Tibial nerve (tissue), 4 donors: ENCODE results near the gene C2CD4B.

Experiments
- CTCF ChIP-seq, 5 experiments: fragments of 200-600 bp in 3 of 5; fragments of 450-650 bp in 2 of 5; sonication (generic) in 3 of 5; IDR thresholded peaks; one replicate each; pipeline ENCODE4 v1.5.1; 2016 to 2019; ENCODE audit warnings: antibody characterized with exemption in 5 of 5, mild to moderate bottlenecking in 3 of 5, moderate library complexity in 2 of 5
- EP300 ChIP-seq, 2 donors: sonication (generic); formaldehyde crosslinking; IDR thresholded peaks; one replicate each; pipeline ENCODE4 v1.6.1; 2017; ENCODE audit warnings: antibody characterized with exemption in 2 of 2, mild to moderate bottlenecking in 1 of 2
- POLR2A ChIP-seq, 2 donors: fragments of 450-650 bp; IDR thresholded peaks; one replicate each; pipeline ENCODE4 v1.6.1; 2017; ENCODE audit warnings: antibody characterized with exemption in 2 of 2, mild to moderate bottlenecking in 2 of 2, moderate library complexity in 2 of 2

DNA sequence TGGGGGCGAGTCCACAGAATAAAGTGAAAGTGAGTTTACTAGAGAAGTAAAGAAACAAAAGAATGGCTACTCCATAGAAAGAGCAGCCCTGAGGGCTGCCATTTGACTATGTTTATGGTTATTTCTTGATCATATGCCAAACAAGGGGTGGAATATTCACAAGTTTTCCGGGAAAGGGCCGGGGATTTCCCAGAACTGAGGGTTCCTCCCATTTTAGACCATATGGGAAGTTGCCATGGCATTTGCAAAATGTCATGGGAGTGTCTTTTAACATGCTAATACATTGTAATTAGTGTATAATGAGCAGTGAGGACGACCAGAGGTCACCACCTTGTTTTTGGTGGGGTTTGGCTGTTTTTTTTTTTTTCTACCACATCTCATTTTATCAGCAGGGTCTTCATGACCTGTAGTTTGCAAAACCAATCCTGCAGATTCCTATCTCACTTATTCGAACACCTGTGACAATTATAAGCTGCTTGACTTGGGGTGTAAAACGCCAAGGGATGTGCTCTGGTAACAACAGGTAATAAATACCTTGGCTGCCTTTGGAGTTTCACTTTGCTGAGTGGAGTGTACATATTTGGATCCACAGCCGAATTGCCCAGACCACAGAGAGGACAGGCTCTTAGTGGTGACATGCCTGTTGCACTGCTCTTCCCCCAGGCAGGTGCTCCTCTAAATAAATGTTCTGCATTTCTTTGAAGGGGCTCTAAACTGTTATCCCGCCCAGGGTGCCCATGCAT lies 43.6 kb downstream of the C2CD4B start:
- TF ChIP-seq CTCF (IDR thresholded peaks at IDR 0.05) (no peak), POLR2A (IDR thresholded peaks at IDR 0.05) (no peak), EP300 (IDR thresholded peaks at IDR 0.05) (no peak)
